Progenitor cell of endocrine pancreas (in vitro differentiated cells): ENCODE data around the gene TCOF1. TPM values are rescaled to one million over a fixed set of nuclear protein-coding genes. Genes with fewer than 3 reads are reported as not detected.

Experiments used
- DNase-seq: peaks from one replicate; pipeline ENCODE4 v3.0.0; 2021; ENCODE audit warnings: low spot score; ENCODE audit not compliant: unreplicated experiment
- H3K27ac Mint-ChIP-seq: 2 replicates; pipeline ENCODE4 v1.8.0; 2021; ENCODE audit warnings: mild to moderate bottlenecking, moderate library complexity, mixed read lengths
- H3K27me3 Mint-ChIP-seq: 2 replicates; pipeline ENCODE4 v1.8.0; 2021; ENCODE audit warnings: mixed read lengths
- H3K36me3 Mint-ChIP-seq: 2 replicates; pipeline ENCODE4 v1.8.0; 2022; ENCODE audit warnings: mixed read lengths; ENCODE audit not compliant: insufficient read depth
- H3K4me1 Mint-ChIP-seq: 2 replicates; pipeline ENCODE4 v1.8.0; 2021; ENCODE audit warnings: low read depth, mixed read lengths
- H3K4me3 Mint-ChIP-seq: 2 replicates; pipeline ENCODE4 v1.8.0; 2021; ENCODE audit warnings: low read depth, mild to moderate bottlenecking, moderate library complexity, mixed read lengths
- H3K9me3 Mint-ChIP-seq: 2 replicates; pipeline ENCODE4 v1.8.0; 2021; ENCODE audit warnings: low read depth, mixed read lengths
- total RNA-seq: library from RNA; stranded (reverse); gene quantifications from 2 replicates; pipeline ENCODE4 v1.2.1, GENCODE V29; 2021
- TF ChIP-seq, protein P1 (sequence below): fragments of 200-600 bp; sonication (generic); IDR thresholded peaks from one replicate; pipeline ENCODE4 v1.5.0; 2021; ENCODE audit warnings: antibody characterized with exemption, mild to moderate bottlenecking; ENCODE audit not compliant: unreplicated experiment

The TCOF1 gene
- total RNA-seq, 1 donor from 2014 or later = 58.9 TPM

DNA sequence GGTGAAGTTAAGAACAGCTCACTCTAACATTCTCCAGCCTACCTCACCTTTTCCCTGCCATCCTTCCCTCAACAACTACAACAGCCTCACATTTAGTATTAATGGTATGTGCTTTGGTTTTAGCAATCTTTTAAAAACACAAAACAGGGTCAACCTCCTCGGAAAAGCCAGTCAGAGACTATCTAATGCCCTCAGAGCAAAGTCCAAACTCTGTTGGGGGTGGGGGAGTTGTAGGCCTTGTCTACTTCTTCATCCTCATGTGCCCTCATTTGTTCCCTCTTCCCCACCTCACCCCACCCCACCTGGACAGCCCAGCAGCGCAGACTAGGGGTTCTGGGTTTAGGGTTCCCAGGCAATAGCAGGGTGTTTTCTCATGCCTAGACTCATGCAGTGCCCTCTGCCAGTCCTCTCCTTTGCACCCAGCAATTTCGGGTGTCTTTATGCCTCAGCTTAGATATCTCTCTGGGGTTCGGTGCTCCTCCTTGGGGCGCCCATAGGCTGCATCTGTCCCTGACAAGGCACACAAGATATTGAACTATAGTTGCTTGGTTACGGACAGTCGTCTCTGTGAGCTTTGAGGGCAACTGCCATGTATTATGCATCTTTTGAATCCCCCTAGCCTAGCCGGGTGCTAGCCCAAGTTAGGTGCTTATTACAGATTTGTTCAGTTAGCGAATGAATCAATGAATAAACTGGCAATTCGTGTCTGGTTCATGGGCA is 762 bp upstream of the TCOF1 start:
- H3K27ac Mint-ChIP-seq = peak overlapping the region; percentile 38
- no peak for DNase-seq
- peaks cover 17% of the 10 kb centered on the region for H3K4me1 Mint-ChIP-seq
- no peaks in the 10 kb centered on the region for H3K9me3 Mint-ChIP-seq
- peak overlapping the region; percentile 87 for H3K4me3 Mint-ChIP-seq
- peaks cover 12% of the 10 kb centered on the region for H3K27me3 Mint-ChIP-seq
- H3K36me3 Mint-ChIP-seq = peaks cover 6% of the 10 kb centered on the region
- TF ChIP-seq, protein P1, sequence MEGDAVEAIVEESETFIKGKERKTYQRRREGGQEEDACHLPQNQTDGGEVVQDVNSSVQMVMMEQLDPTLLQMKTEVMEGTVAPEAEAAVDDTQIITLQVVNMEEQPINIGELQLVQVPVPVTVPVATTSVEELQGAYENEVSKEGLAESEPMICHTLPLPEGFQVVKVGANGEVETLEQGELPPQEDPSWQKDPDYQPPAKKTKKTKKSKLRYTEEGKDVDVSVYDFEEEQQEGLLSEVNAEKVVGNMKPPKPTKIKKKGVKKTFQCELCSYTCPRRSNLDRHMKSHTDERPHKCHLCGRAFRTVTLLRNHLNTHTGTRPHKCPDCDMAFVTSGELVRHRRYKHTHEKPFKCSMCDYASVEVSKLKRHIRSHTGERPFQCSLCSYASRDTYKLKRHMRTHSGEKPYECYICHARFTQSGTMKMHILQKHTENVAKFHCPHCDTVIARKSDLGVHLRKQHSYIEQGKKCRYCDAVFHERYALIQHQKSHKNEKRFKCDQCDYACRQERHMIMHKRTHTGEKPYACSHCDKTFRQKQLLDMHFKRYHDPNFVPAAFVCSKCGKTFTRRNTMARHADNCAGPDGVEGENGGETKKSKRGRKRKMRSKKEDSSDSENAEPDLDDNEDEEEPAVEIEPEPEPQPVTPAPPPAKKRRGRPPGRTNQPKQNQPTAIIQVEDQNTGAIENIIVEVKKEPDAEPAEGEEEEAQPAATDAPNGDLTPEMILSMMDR = no peak

DNA sequence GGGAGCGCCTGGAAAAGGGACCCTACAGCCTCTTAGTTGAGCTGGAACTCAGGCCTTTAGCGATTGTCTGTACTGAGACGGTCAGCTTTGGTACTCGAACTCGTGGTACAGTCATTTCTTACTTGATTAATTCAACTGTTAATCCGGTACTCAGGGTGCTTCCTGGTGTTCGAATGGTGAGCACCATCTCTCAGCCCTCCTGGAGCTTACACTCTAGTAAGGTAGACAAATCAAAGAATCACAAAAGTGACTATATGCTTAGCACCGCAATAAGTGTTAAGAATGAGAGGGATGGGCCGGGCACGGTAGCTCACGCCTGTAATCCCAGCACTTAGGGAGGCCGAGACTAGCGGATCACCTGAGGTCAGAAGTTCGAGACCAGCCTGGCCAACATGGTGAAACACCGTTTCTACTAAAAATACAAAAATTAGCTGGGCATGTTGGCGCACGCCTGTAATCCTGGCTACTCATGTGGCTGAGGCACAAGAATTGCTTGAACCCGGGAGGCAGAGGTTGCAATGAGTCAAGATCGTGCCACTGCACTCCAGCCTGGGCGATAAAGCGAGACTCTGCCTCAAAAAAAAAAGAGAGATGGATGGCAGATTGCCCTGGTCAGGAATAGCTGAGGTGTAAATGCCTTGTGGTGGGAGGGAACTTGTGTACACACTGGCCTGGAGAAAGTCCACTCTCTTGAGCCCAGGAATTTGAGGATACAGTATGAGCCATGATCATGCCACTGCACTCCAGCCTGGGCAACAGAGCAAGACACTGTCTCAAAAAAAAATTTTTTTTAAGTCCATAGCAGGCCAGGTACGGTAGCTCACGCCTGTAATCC is 981 bp downstream of the TCOF1 start:
- Mint-ChIP-seq H3K27me3 (peaks cover 12% of the 10 kb centered on the region), H3K36me3 (peaks cover 10% of the 10 kb centered on the region), H3K4me3 (peak overlapping the region; percentile 87), H3K9me3 (no peaks in the 10 kb centered on the region), H3K4me1 (peaks cover 17% of the 10 kb centered on the region), H3K27ac (peak overlapping the region; percentile 81)
- DNase-seq = no peak
- TF ChIP-seq, protein P1 = no peak

DNA sequence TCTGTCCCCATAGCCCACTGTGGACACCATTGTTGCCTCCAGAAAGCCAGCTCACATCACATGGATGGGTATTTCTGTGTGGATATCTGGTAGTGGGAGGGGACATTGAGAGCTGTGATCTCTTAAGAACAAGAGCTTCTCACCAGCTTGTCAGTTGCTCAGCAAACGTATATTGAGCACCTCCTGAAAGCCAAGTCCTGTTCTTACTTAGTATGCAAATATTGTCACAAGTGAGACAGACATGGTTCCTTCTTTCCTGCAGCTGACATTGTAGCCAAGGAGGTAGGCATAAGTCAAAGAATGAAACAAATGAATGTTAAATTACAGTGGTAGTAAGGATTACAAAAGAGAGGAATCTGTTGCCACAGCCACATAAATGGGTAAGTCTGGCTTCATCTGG is 3.8 kb downstream of the TCOF1 start:
- Mint-ChIP-seq H3K36me3 (peaks cover 17% of the 10 kb centered on the region), H3K9me3 (no peaks in the 10 kb centered on the region), H3K27me3 (no peaks in the 10 kb centered on the region), H3K27ac (no peak overlapping the region), H3K4me1 (peaks cover 17% of the 10 kb centered on the region), H3K4me3 (no peak overlapping the region)
- no peak for DNase-seq
- TF ChIP-seq, protein P1 = no peak

DNA sequence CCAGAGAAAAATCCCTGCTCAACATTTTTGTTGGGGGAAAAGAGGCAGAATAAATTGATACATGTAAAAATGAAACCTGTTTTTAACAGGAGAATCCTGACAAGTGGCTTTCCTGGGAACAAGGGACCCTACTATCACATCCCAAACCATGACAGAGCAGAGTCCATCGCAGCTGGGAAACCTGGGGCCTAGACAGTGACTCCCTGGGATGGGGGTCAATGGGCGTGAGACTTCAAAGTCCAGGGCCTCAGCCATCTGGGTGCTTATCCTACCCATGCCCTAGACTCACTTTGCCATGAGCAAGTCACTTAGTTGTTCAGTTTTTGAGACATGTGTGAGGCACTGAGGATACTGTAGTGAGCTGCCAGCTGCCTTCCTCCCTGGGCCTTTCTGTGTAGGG is 5.7 kb downstream of the TCOF1 start:
- DNase-seq = no peak
- Mint-ChIP-seq H3K27ac (no peak overlapping the region), H3K36me3 (peaks cover 20% of the 10 kb centered on the region), H3K27me3 (no peaks in the 10 kb centered on the region), H3K9me3 (no peaks in the 10 kb centered on the region), H3K4me3 (no peak overlapping the region), H3K4me1 (peaks cover 8% of the 10 kb centered on the region)
- TF ChIP-seq, protein P1 = no peak

DNA sequence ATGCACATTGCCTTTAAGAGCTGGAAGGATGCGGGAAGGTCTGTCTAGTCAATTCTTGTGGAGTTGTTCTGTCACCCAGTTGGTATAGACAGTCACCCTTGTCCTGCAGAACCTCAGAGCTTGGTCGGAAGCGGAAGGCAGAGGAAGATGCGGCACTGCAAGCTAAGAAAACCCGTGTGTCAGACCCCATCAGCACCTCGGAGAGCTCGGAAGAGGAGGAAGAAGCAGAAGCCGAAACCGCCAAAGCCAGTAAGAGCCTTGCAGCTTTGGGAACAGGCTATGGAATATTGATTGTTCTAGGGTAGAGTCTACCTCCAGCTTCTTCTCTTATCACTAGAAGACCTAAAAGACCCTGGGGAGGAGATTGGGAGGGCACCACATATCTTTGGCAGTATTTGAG is 6.5 kb downstream of the TCOF1 start:
- Mint-ChIP-seq H3K36me3 (peaks cover 20% of the 10 kb centered on the region), H3K4me3 (no peak overlapping the region), H3K27me3 (no peaks in the 10 kb centered on the region), H3K9me3 (no peaks in the 10 kb centered on the region), H3K4me1 (peaks cover 3% of the 10 kb centered on the region), H3K27ac (no peak overlapping the region)
- TF ChIP-seq, protein P1 = no peak
- DNase-seq = no peak
